ENCODE measurements around the gene RGL2.

RGL2 gene

DNA sequence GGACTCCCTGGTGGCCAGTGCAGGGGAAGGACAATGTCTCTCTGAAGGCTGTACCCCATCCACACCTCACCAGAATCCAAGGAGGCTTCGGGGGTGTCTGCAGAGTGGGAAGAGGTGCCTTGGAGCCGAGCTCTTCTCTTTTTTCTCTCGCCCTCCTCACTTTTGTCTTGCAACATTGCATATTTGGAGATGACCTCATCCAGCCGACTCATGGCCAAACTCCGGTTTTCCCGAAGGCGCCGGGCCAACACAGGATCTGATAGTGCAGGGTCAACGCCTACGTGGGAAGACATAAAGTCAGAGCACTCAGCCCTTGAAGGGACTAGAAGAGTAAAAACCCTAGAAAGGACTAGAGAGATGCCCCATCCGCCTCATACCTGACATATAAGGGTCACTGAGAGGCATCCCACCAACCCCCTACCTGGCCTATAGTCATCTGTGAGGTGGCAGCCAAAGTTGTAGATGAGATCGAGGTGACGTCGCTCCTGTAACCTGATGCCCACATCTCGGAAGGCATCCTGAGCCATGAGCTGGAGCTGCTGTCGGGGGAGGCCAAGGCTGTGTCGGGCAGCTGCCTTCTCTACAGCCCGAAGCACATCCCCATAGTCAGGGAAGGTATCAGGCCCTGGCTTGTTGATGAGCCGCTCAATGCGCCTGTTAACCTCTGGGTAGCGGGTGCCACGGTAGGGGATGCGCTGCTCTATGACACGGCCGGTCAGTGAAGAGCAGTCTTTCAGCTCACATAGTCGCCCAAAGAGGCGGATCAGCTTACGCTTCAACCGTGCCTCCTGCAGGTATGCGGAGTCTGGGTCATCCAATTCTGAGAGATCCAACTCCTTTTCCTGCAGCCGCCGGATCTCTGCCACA lies 21.8 kb upstream of the RGL2 start:
- H3K27ac Mint-ChIP-seq = peak overlapping the region; percentile 22
- peak overlapping the region; percentile 99 for H3K4me3 Mint-ChIP-seq
- H3K27me3 Mint-ChIP-seq (ENCODE audit: low read depth) = no peaks in the 10 kb centered on the region
- H3K4me1 Mint-ChIP-seq (ENCODE audit: low read depth) = peaks cover 55% of the 10 kb centered on the region
- H3K9me3 Mint-ChIP-seq = no peaks in the 10 kb centered on the region
- peaks cover 48% of the 10 kb centered on the region for H3K36me3 Mint-ChIP-seq (ENCODE audit: low read depth)

GRCh38 chr6:33319939-33320314 lies 21.2 kb upstream of the RGL2 start:
- Mint-ChIP-seq H3K9me3 (no peaks in the 10 kb centered on the region), H3K4me1 (ENCODE audit: low read depth) (peaks cover 57% of the 10 kb centered on the region), H3K4me3 (peak overlapping the region; percentile 99), H3K27me3 (ENCODE audit: low read depth) (no peaks in the 10 kb centered on the region), H3K27ac (peak overlapping the region; percentile 62), H3K36me3 (ENCODE audit: low read depth) (peaks cover 48% of the 10 kb centered on the region)

GRCh38 chr6:33318426-33319073 lies 19.8 kb upstream of the RGL2 start:
- peak overlapping the region; percentile 95 for H3K27ac Mint-ChIP-seq
- H3K4me3 Mint-ChIP-seq = peak overlapping the region; percentile 99
- H3K36me3 Mint-ChIP-seq (ENCODE audit: low read depth) = peaks cover 55% of the 10 kb centered on the region
- H3K9me3 Mint-ChIP-seq = no peaks in the 10 kb centered on the region
- H3K4me1 Mint-ChIP-seq (ENCODE audit: low read depth) = peaks cover 56% of the 10 kb centered on the region
- H3K27me3 Mint-ChIP-seq (ENCODE audit: low read depth) = no peaks in the 10 kb centered on the region

- peak within 1 kb of the TSS; percentile 95 for H3K27ac Mint-ChIP-seq
- peaks cover 53% of the 10 kb centered on the region for H3K4me1 Mint-ChIP-seq (ENCODE audit: low read depth)
- H3K27me3 Mint-ChIP-seq (ENCODE audit: low read depth) = no peaks in the 10 kb centered on the region
- H3K36me3 Mint-ChIP-seq (ENCODE audit: low read depth) = peaks cover 62% of the 10 kb centered on the region
- H3K4me3 Mint-ChIP-seq = peak within 1 kb of the TSS; percentile 99
- H3K9me3 Mint-ChIP-seq = no peaks in the 10 kb centered on the region
These were observed 19.1 kb upstream of the RGL2 start, which contains the start of gene ZBTB22 for GRCh38 chr6:33317669-33318425. Gene ZBTB22 (minus strand): TSS chr6:33317744. CDS start chr6:33316916, 828 bp downstream.

DNA sequence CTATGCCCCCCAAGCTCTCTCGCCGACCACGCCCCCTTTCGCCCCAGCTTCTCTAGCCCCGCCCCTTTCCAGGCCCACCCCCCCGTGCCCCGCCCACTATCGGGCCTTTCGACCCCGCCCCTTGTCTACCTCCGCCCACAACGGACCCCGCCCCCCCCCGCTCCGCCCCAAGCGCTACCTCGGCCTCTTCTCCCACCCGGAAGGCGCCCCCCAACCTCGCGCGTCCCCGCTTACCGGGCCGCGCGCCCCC lies 18.6 kb upstream of the RGL2 start:
- Mint-ChIP-seq H3K9me3 (no peaks in the 10 kb centered on the region), H3K27ac (peak overlapping the region; percentile 45), H3K4me3 (peak overlapping the region; percentile 99), H3K36me3 (ENCODE audit: low read depth) (peaks cover 65% of the 10 kb centered on the region), H3K4me1 (ENCODE audit: low read depth) (peaks cover 56% of the 10 kb centered on the region), H3K27me3 (ENCODE audit: low read depth) (no peaks in the 10 kb centered on the region)

GRCh38 chr6:33316603-33317418 lies 18.1 kb upstream of the RGL2 start:
- no peaks in the 10 kb centered on the region for H3K9me3 Mint-ChIP-seq
- H3K27me3 Mint-ChIP-seq (ENCODE audit: low read depth) = no peaks in the 10 kb centered on the region
- peaks cover 65% of the 10 kb centered on the region for H3K36me3 Mint-ChIP-seq (ENCODE audit: low read depth)
- H3K4me1 Mint-ChIP-seq (ENCODE audit: low read depth) = peaks cover 57% of the 10 kb centered on the region
- H3K4me3 Mint-ChIP-seq = peak overlapping the region; percentile 99
- peak overlapping the region; percentile 45 for H3K27ac Mint-ChIP-seq

DNA sequence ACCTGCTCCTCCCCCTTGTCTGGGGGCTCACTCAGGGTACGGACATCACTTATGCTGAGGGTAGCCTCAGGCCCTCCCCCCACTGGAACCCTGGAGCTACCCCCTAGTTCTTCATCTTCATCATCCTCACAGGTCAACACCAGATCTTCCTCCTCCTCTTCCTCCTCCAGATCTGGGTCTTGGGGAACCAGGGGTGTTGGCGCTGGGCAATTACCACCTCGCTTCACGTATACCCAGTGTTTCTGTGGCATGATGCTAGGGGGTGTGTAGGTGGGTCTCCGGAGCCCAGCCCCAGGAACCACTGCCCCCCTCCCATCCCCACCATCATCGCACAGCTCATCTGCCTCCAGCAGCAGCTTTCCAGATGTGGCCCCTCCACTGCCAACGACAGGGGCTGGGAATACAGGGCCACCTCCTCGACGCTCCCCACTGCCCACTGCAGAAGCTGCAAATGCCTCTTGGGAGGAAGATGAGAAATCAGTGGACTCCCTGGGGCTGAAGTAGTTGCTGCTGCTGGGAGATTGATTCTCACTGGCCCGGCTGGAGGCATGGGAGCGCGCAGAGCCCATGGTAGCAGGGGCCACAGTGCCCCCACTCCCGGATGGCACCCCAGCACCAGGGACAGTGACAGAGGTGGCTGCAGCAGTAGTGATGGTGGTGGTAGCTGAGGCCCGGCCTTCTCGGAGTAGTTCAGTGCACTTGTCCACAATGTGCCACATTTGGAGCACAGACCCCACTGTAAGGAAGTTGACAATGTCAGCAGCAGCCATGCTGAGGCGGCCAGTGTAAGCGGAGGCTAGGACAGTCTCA lies 17.3 kb upstream of the RGL2 start:
- peaks cover 57% of the 10 kb centered on the region for H3K4me1 Mint-ChIP-seq (ENCODE audit: low read depth)
- H3K27ac Mint-ChIP-seq = peak overlapping the region; percentile 63
- no peaks in the 10 kb centered on the region for H3K27me3 Mint-ChIP-seq (ENCODE audit: low read depth)
- H3K9me3 Mint-ChIP-seq = no peaks in the 10 kb centered on the region
- H3K36me3 Mint-ChIP-seq (ENCODE audit: low read depth) = peaks cover 64% of the 10 kb centered on the region
- H3K4me3 Mint-ChIP-seq = peak overlapping the region; percentile 99

DNA sequence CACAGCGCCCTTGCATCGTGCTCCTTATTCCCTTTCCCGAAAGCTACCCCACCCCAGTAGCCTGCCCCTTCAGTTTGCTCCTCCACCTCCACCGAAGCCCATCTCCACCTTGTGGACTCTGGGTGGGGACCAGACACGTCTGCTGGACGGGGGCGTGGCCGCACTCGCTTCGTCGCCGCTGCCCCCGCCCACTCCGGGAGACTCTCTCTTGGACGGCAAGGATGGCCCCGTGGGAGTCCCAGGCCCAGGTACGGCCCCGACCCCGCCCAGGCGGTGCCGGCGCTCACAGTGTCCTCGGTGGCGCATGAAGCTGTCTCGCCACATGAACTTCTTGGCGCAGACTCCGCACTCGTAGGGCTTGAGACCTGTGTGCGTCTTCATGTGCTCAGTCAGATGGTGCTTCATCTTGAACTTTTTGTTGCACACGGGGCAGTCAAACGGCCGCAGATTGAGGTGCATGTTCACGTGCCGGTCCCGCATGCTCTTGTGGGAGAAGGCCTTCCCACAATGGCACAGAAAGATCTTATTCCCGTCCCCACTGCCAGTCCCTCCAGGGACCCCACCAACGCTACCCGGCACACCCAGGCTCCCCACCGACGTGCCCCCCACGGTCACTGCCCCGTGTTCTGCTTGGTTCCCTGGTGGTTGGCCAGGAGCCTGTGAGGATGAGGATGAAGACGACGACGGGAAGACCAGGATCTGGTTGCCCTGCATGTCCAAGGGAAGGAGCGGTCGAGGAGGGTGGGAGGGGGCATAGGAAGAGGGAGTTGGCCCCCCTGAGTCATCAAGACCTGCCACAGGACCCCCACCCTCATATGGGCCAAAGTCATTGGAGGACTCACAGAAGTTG lies 16.4 kb upstream of the RGL2 start:
- peaks cover 55% of the 10 kb centered on the region for H3K4me1 Mint-ChIP-seq (ENCODE audit: low read depth)
- no peaks in the 10 kb centered on the region for H3K9me3 Mint-ChIP-seq
- H3K36me3 Mint-ChIP-seq (ENCODE audit: low read depth) = peaks cover 59% of the 10 kb centered on the region
- peak overlapping the region; percentile 98 for H3K27ac Mint-ChIP-seq
- H3K4me3 Mint-ChIP-seq = peak overlapping the region; percentile 99
- no peaks in the 10 kb centered on the region for H3K27me3 Mint-ChIP-seq (ENCODE audit: low read depth)

GRCh38 chr6:33314515-33314942 lies 15.8 kb upstream of the RGL2 start:
- Mint-ChIP-seq H3K36me3 (ENCODE audit: low read depth) (peaks cover 52% of the 10 kb centered on the region), H3K4me3 (peak overlapping the region; percentile 98), H3K4me1 (ENCODE audit: low read depth) (peaks cover 49% of the 10 kb centered on the region), H3K27me3 (ENCODE audit: low read depth) (no peaks in the 10 kb centered on the region), H3K27ac (peak overlapping the region; percentile 98), H3K9me3 (no peaks in the 10 kb centered on the region)

DNA sequence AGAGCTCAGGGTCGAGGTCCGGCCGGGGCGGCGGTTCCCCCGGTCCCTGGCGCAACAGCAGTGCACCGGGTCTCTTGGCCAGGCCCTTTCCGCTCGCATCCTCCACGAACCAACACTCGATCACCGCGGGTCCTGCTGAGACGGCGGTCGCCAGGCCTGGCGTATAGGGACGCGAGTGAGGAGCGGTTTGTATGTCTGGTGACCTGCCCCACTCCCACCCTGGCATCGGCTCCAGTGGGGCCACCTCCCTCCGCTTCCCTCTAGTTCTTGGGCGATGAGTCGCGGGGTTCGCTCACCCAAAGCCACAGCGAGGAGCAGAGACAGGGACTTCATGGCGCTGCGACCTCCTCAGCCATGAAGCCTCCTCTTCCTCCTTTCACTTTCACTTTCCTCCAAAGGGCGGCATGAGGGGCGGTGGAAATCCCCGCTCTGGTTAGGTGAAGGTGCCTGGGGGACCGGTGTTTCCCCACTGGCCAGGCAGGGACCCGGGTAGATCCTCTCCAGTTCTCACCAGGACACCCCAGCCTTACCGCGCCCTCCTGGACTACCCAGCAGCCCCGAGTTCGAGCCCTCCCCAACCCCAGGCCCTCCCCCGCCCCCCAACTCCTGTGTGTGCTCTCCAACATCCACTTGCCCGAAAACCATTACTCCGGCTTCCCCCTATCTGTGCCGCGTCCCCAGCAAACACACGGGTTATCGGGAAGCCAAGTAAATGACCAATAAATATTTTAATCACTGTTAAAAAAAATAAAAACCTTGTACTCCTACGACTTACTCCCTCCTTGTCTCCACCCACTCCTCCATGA lies 15.2 kb upstream of the RGL2 start, which contains the start of gene TAPBP:
TSS of gene TAPBP (minus strand) at position 370 of the 806 bp plus-strand sequence. CDS start at position 333, 37 bp downstream.
- Mint-ChIP-seq H3K4me3 (peak within 1 kb of the TSS; percentile 98), H3K27ac (peak within 1 kb of the TSS; percentile 98), H3K4me1 (ENCODE audit: low read depth) (peaks cover 44% of the 10 kb centered on the region), H3K9me3 (no peaks in the 10 kb centered on the region), H3K27me3 (ENCODE audit: low read depth) (no peaks in the 10 kb centered on the region), H3K36me3 (ENCODE audit: low read depth) (peaks cover 47% of the 10 kb centered on the region)

DNA sequence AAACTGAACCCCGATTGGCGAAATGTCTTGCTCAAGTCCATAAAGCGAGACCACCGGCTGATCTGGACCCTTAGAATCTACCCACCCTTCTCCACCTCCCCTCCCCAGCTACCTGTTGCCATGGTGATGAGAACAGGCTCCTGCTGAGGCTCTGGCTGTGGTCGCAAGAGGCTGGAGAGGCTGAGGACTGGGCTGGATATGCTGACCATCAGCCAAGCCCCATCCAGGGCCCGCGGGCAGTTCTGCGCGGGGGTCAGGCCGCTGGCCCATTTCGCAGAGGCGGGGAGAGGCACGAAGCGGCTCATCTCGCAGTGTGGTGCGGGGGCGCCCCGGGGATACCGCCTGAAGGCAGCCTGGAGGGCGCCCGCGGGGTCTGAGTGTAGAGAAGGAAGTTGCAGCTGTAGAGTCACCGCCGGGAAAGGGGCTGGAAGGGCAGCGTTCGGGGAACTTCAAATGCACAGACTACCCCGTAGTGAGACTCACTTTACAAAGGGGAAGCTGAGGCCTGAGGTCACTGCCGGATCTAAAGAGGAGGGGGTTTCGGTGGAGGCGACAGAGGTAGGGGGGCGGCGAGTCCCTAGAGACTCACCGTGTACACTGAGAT lies 14.5 kb upstream of the RGL2 start:
- peak overlapping the region; percentile 98 for H3K4me3 Mint-ChIP-seq
- H3K9me3 Mint-ChIP-seq = no peaks in the 10 kb centered on the region
- peaks cover 47% of the 10 kb centered on the region for H3K36me3 Mint-ChIP-seq (ENCODE audit: low read depth)
- H3K27ac Mint-ChIP-seq = peak overlapping the region; percentile 98
- H3K27me3 Mint-ChIP-seq (ENCODE audit: low read depth) = no peaks in the 10 kb centered on the region
- H3K4me1 Mint-ChIP-seq (ENCODE audit: low read depth) = peaks cover 44% of the 10 kb centered on the region
